ENCODE data around the gene NFIL3. TPM values are rescaled to one million over a fixed set of nuclear protein-coding genes. Genes with fewer than 3 reads are reported as not detected.

NFIL3 gene
- total and polyA plus RNA-seq, 2 of the 8 experiments (the other 6 are each of a cell fraction or from before 2014, with no cell fraction given) = 3.4 to 13.5 TPM

- peak; percentile 97 for TF ChIP-seq MAX (IDR thresholded peaks at IDR 0.05)
- peak; percentile 72 for TF ChIP-seq SRF (IDR thresholded peaks at IDR 0.05; ENCODE audit: low read depth, low read length)
- TF ChIP-seq ASH2L (IDR thresholded peaks at IDR 0.05; ENCODE audit: low read length) = peak; percentile 30
Observed at GRCh38 chr9:91424403-91425176, 958 bp upstream of the NFIL3 start (continued).

Measured in H1 (cell line).